HG03097 (cell line): ENCODE results near the gene LUZP2.
A peak's percentile ranks its signal among the peaks of the same experiment; 100 is the strongest.

Experiments used
- ATAC-seq: cut with Tn5 transposase; IDR thresholded peaks from one replicate; pipeline ENCODE4 v1.9.1; 2021; ENCODE audit not compliant: unreplicated experiment, low FRiP score

The LUZP2 gene

DNA sequence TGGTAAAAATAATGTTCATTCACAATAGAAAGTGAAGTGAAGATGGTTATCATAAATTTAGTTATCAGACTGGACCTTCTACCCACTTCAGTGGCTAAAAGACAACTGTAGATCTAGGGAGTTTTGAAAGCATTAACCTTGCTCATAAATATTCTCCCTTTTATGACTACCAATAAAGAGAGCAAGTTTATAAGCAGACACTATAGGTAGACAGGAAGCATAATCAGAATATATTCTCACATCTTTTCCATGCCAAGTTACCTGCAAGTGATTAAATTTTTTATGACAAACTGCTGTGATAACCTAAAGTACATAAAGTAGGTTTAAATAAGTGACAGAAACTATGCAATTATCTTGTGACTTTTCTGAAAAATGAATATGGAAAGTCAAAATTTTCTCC, 62.5 kb downstream of the LUZP2 start:
- ATAC-seq: no peak

DNA sequence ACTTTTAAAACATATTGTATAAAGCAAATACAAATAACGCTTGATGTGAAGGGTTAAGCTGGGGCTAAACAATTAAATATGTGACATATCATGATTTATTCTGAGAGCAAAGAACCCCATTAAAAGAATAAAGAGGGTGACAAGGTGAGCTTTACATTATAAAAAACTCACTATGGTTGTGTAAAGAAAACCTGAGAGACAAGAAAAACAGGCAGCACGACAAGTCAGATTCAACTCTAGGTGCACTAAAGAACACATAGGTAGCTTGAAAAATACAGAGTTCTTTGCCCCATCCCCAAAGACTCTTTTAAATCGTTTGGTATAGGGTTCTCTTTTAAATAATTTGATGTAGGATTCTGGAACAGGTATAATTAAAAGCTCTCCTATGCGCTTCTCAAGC, 63.5 kb downstream of the LUZP2 start:
- no peak for ATAC-seq

DNA sequence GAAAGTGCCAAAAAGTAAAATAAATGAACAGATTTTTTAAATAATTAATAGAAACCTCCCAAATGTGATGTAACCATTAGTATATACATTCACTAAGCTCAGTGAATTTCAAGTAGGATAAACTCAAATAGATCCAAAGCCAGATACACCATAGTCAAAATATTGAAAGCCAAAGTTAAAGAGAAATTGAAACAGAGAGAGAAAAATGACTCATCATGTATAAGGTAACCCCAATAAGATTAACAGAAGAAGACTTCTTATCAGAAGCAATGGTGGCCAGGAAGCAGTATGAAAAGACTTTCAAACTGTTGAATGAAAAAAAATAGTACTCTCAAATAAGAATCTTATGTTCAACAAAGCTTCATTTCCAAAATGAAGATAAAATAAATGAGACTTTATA, 70.5 kb downstream of the LUZP2 start:
- ATAC-seq: peak; percentile 92

DNA sequence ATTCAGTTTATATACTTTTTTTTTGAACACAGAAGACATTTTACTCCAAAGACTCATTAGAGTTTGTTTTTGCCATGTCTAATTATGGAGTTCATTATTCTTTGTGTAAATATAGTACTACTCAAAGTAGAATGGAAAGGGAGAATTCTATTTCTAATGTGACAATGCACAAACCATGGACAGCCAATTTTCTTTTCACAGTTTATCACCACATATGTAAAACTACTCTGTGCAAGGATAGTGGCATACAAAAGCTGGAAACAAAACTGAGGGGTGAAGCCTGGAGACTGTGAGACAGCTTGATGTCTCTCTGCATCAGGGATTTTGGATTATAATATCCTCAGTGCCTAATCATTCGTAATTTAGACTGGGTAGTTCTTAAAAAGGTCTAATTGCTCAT, 75.5 kb downstream of the LUZP2 start:
- no peak for ATAC-seq

DNA sequence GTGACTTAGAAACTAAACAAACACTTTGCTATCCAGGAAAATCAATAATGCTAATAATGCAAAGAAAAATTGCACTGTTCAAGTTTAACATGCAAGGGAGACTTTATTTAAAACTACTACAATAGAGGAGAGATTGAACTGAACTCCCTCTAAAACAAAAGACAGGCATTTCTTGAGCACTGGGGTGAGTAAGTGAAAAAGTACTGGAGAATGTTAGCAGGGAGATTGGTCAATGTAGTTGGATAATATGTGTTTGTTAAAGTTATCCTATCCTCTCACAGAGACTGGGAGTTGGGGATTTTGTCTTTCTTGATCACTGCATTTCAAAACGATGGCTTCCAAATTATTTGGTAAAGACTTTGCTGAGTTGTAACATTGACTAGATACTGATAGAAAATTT, 77.6 kb downstream of the LUZP2 start:
- ATAC-seq: no peak

DNA sequence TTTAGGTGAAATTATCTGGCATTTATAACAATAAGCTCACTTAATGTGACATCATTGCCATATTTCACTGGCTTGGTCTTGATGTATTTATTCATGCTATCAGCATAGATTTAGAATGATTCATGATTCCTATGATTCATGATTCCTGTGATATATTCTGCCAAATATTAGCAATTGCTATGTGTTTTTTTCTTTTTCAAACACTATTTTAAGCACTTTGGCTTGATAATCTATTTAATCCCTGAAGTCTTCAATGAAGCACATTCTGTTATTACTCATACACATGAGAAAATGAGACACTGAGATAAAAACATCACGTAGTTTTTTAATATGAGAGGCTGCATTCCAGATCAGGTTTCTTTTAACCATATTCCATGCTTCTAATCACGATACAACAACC, 78.5 kb downstream of the LUZP2 start:
- ATAC-seq: no peak

DNA sequence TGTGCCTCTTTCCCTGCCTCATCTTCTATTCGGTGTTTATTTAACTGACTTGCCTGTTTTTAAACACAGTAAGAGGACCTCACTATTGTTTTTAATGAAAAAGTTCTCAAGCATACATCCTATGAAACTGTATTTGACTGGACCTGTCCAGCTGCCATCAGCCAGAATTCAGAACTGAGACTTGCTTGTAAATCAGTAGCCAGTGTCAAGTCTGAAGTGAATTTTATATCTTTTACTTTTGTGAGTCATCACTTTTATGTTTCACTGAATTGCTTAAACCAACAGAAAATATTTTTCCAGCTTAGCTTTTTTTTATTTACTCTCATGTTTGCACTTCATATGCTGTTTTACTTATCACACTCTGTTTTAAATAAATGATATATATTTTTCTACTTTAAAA, 88.3 kb downstream of the LUZP2 start:
- peak; percentile 87 for ATAC-seq

DNA sequence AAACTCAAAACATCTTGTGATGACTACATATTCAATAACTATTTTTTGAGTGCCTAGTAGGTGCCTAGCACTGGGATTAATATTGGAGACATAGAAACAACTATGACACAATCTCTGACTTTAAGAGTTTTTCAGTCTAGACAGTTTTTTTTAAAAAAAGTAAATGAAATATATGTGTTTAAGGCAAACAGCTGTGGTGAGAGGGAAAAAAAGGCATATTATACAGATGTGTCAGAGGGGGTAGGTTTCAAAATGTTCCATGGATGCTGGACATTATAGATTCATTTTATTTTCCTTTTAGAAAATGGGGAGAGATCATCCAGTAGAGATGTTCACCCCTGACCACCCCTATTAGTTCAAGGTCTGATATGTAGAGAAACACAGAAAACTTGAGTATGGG, 90.8 kb downstream of the LUZP2 start:
- no peak for ATAC-seq

DNA sequence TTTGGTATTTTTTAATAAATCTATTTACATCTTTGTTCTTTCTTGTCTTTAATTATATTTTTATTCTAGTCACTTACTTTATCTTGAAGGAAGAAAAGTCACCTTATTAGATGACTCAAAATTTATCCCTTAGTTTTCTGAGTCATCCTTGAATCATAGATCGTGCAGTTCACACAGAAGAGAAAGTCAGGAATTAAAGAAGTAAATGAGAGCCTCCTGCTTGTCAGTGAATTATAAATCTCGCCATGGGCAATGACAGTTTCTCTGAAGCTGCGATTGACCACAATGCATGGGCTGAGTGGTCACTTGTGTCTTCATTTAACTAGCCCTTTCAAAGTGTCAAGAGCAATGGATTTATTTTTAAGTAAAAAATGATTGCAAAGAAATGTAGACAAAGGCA, 91.2 kb downstream of the LUZP2 start:
- no peak for ATAC-seq

DNA sequence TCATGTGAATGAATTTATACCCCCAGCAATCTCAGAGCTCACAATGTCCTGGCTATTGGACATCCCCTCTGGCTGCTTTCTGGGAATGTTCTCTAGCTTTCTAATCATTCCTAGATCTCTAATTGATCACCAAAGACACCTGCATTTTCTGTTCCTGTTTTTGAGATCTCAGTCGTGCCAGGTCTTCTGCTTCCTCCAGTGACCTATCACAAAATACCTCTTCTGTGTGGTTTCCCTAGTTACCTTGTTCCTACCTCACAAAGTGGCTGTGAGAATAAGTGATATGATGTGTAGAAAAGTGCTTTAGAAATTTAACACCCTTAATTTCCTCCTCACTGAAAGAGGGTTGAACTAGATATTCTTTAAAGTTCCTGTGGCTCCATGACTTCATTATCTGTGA, 92.2 kb downstream of the LUZP2 start:
- peak; percentile 42 for ATAC-seq

DNA sequence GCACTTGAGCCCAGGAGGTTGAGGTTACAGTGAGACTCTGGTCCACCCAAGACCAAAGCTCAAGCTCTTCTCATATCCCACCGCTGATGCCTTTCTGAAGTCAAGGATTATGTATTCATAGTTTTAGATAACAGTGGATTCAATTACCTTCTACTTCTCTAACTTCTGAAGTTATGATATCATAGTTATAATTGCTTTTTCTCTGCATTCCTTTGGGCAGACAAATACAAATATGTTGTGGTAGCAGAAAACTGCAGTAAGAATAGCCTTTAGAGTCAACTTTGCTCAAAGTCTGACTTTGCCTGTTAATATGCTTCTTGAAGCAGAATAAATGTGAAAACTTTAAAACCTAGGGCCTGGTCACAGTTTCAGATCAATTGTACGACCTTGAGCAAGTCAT, 94.4 kb downstream of the LUZP2 start:
- no peak for ATAC-seq

DNA sequence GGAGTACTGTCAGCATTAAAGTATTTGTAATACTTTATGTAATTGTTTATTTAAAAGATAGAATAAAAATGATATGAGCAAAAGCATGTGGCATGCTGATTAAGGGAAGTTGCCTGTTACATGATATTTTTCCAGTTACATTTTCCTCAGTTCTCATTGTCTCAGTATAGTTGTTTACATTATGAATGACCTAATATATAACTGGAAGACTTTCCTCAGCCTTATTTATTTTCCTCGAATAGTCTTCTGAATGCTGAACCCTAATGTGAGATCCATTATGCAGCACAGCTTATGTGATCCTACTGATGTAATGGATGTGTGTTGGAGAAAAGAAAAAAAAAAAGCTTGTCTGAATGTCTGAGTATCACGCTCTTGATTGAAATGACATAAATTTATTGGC, 95.5 kb downstream of the LUZP2 start:
- ATAC-seq: no peak

DNA sequence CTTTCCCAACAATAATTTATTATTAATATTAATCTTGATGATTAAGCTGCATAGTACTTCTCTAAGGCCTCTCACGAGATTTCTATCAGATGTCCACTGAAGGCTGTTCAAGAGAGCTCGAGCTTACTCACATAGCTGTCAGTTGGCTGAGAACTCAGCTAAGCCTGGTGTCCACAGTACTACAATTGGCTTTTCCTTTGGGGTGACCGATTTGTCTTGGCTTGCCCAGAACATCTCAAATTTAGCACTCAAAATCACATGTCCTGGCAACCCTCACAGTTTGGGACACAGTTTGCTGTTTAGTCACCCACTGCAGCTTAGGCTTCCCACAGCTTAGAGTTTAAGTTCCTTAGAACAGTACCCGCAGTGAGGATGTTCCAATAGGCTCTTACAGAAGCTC, 96.5 kb downstream of the LUZP2 start:
- ATAC-seq: no peak

DNA sequence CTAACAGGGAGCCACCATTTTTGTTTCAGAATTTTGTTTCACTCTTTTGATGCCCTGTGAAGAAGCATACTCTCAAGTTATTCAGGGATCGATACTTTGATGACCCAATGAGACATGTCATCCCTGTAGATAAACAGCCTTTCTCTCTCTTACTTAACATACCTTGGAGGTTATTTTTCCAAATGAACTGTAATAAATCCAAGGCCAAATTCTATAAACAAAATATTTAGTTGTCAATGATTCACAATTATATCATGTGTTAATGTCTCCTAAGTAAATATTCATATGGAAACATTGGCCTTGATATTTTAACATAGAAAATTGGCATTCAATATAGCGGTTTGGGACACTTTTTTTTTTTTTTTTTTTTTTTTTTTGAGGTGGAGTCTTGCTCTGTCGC, 97.5 kb downstream of the LUZP2 start:
- ATAC-seq: no peak

DNA sequence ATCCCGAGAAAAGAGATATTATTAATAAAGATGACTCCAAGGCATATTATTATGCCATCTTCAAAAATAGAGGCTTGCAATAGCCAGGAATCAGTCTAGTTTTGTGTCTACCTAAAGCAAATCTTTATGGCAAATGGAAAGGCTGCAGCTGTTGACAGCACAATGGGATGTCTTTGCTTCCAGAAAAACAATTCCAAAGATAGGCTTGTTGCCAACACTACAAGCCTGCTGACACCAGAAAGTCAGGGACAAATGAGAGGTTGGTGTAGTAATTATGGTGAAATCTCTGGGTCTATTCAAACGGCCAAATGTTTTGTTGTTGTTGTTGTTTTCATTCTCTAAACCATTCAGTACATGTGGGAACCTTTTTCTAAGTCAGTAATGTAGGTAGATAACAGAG, 101.8 kb downstream of the LUZP2 start:
- no peak for ATAC-seq

DNA sequence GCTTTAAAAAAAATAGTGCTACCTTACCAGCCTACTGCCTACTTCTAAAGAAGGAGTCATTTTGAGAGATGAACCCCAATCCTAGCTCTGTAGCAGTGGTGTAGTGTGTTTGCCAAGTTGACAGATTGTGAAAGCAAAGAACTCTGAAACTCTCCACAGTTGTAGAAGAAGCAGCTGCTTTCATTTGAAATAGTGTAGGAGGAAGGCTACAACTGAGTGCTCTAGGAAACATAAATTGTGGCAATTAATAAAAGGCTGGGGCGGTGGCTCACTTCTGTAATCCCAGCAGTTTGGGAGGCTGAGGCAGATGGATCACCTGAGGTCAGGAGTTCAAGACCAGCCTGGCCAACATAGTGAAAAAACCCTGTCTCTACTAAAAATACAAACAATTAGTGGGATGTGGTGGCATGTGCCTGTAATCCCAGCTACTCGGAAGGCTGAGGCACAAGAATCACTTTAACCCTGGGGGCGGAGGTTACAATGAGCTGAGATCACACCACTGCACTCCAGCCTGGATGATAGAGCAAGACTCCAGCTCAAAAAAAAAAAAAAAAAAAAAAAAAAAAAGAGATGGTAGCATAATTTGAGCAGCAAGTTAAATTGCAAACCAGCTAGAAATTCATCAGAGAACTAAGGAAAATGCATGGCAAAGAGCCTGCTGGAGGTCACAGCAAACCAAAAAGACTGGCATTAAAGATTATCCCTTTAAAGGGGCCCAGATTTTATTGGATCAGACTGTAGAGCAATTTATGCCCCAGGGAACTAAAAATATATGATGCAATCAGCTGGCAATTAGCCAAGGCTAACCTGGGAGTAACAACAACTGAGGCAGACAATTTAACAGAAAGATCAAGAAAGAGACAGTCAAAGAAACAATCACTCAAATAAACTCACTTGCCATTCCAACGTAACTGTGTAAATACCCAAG, 112.6 kb downstream of the LUZP2 start:
- no peak for ATAC-seq

DNA sequence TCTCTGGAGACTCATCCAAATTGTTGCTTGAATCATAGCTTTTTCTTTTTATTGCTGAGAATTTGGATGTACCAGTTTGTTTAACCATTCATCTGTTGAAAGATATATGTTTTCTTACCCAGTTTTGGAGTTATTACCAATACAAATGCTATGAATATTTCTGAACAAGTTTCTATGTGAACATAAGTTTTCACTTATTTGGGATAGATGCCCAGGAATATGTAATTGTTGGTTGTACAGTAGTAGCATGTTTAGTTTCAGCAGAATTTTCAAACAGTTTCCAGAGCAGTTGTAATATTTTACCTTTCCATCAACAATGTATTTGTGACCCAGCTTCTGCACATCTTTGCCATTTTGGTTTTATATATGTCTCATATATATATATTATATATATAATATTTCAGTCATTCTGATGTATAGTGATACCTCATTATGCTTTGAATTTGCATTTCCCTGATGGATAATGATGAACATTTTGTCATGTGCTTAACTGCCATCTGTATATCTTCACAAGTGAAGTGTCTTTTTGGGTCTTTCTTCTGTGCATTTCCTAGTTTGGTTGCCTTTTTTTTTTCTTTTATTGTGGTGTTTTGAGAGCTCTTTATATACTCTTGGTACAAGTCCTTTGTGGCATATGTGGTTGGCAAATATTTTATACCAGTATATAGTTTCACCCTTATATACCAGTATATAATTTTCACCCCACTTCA, 118.8 kb downstream of the LUZP2 start:
- ATAC-seq: no peak

DNA sequence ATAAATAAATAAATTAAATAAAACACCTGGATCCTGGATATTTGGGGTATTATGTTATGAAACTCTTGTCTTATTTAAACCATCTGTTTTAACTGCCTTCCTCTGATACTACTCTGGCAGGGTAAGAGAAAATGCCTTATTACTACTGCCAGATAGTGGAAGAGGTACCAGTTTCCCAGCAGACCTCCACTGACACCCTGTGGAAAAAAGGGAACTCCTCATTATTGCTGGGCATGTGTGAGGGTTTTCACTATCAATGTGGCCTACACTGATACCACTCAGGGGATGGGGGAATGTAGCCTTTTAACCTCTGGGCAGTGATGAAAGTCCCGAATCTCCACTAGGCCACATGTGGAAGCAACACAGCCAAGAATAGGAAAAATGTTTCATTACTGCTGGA, 121.0 kb downstream of the LUZP2 start:
- ATAC-seq: no peak

DNA sequence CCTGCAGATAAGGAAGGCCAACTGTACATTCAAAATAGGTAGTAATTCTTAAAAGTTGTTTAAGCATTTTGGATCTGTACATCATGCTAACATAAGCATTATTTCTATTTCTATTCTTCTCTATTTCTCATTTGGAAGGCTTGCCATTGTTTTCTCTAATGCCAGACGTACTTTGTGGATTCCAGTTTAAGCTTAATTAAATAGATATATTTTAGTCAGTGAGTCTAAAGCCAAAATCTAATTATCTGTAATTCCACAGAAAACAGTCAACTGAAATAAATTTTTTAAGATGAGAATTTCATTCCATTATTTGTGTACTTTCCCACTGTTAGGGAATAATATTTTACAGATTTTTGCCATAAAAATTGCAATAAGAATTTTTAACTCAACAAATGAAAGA, 123.0 kb downstream of the LUZP2 start:
- no peak for ATAC-seq

DNA sequence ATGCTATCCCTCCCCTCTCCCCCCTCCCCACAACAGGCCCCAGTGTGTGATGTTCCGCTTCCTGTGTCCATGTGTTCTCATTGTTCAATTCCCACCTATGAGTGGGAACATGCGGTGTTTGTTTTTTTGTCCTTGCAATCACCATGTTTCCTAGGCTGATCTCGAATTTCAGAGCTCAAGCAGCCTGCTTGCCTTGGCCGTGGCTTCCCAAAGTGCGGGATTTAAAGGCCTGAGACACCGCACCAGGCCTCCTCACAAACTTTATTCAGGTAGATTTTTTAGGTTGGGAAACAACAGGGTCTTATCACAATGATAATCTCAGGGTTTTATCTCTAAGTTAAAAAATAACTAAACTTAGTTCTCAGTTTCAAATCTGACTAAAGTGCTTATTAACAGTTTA, 125.4 kb downstream of the LUZP2 start:
- no peak for ATAC-seq

DNA sequence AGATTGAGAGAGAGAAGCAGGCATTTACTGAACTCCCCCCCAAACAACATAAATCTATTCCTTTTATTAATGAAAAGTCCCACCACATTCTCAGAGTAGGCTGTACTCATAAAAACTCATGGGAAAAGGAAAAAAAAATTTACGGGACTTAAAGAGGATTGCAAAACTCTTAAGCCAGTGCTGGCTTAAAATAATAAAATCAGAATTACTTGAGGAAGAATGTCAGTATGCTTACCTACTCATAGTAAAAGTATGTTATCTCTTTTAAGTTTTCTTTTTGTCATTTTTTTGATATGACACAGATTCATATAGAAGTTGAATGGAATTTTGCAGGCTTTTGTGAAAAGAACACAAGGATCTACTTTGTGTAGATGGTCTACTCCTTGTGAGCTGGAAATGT, 126.3 kb downstream of the LUZP2 start:
- ATAC-seq: no peak

DNA sequence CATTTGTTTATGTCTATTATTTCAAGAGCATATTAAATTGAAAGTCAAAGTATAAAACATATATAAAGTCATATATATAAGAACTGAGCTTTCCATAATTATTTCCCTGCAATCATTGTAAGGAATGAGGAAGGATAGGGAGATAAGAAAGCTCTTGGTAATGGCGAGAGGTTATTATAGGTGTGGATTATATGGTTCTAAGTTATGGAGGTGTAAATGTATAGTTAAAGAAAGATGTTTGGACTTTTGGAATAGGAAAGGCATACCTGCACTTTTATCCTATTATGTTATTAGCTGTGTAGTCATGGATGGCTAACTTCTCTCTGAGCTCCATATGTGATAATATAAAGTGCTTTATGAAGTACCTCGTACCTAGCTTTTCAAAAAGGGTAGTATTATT, 127.6 kb downstream of the LUZP2 start:
- no peak for ATAC-seq
